Loucy (cell line): ENCODE results near the gene MYL12B.

Experiments used
- H2AFZ ChIP-seq: fragments of 200-600 bp; sonication (generic); 2 replicates; pipeline ENCODE4 v1.6.0; 2016; ENCODE audit warnings: antibody characterized with exemption, mild to moderate bottlenecking, low read length, moderate library complexity
- H3F3A ChIP-seq: fragments of 200-600 bp; 2 replicates; pipeline ENCODE4 v1.6.0; 2016; ENCODE audit warnings: antibody characterized with exemption, low read depth, mild to moderate bottlenecking
- H3K27me3 ChIP-seq: fragments of 200-600 bp; sonication (generic); 2 replicates; pipeline ENCODE4 v1.6.1; 2014; ENCODE audit warnings: low read length, mild to moderate bottlenecking; ENCODE audit not compliant: insufficient read depth, poor library complexity, severe bottlenecking
- H3K36me3 ChIP-seq: fragments of 200-600 bp; sonication (generic); 2 replicates; pipeline ENCODE4 v1.6.1; 2016; ENCODE audit warnings: low read length; ENCODE audit not compliant: insufficient read depth
- H3K4me1 ChIP-seq: fragments of 200-600 bp; sonication (generic); 2 replicates; pipeline ENCODE4 v1.5.1; 2014; ENCODE audit warnings: low read length, mild to moderate bottlenecking; ENCODE audit not compliant: insufficient read depth, poor library complexity, severe bottlenecking
- H3K4me2 ChIP-seq: fragments of 200-600 bp; sonication (generic); 2 replicates; pipeline ENCODE4 v1.6.0; 2014; ENCODE audit warnings: antibody characterized with exemption, low read length, low read depth, mild to moderate bottlenecking; ENCODE audit not compliant: poor library complexity, severe bottlenecking
- H3K4me3 ChIP-seq: fragments of 200-600 bp; sonication (generic); 2 replicates; pipeline ENCODE4 v1.5.1; 2014; ENCODE audit warnings: low read length, mild to moderate bottlenecking, mixed read lengths; ENCODE audit not compliant: poor library complexity, severe bottlenecking
- H3K79me2 ChIP-seq: fragments of 200-600 bp; sonication (generic); 2 replicates; pipeline ENCODE4 v1.6.1; 2014; ENCODE audit warnings: low read length; ENCODE audit not compliant: insufficient read depth
- H3K9ac ChIP-seq: fragments of 200-600 bp; sonication (generic); 2 replicates; pipeline ENCODE4 v1.6.0; 2014; ENCODE audit warnings: mild to moderate bottlenecking, low read depth, low read length, moderate library complexity; ENCODE audit not compliant: poor library complexity, severe bottlenecking
- H3K9me2 ChIP-seq: fragments of 200-600 bp; sonication (generic); replicated peaks from 2 replicates; pipeline ENCODE4 v1.6.1; 2016; ENCODE audit warnings: low read depth, low read length, mixed read lengths
- H3K9me3 ChIP-seq: fragments of 200-600 bp; sonication (generic); 2 replicates; pipeline ENCODE4 v1.6.1; 2014; ENCODE audit warnings: mild to moderate bottlenecking, antibody characterized with exemption, low read length, low read depth; ENCODE audit not compliant: insufficient read depth
- H4K20me1 ChIP-seq: fragments of 200-600 bp; sonication (generic); 2 replicates; pipeline ENCODE4 v1.6.0; 2014; ENCODE audit warnings: antibody characterized with exemption, low read length, mild to moderate bottlenecking; ENCODE audit not compliant: insufficient read depth, poor library complexity, severe bottlenecking
- CTCF ChIP-seq: fragments of 200-600 bp; sonication (generic); conservative IDR thresholded peaks from 2 replicates; pipeline ENCODE4 v1.5.1; 2014; ENCODE audit warnings: mild to moderate bottlenecking, antibody characterized with exemption, low read length
- EZH2phosphoT487 ChIP-seq: fragments of 200-600 bp; IDR thresholded peaks from 2 replicates; pipeline ENCODE4 v1.6.1; 2018; ENCODE audit warnings: antibody characterized with exemption, mild to moderate bottlenecking, moderate library complexity, borderline replicate concordance

MYL12B gene

GRCh38 chr18:3319894-3320454, 58.0 kb downstream of the MYL12B start:
- no peaks in the 10 kb centered on the region for H4K20me1 ChIP-seq
- no peak overlapping the region for H2AFZ ChIP-seq
- no peaks in the 10 kb centered on the region for H3F3A ChIP-seq
- H3K4me2 ChIP-seq: no peak overlapping the region
- no peaks in the 10 kb centered on the region for H3K4me1 ChIP-seq
- H3K27me3 ChIP-seq: no peaks in the 10 kb centered on the region
- TF ChIP-seq EZH2phosphoT487: no peak
- TF ChIP-seq CTCF: no peak
- no peak overlapping the region for H3K4me3 ChIP-seq
- no peaks in the 10 kb centered on the region for H3K9me2 ChIP-seq
- no peaks in the 10 kb centered on the region for H3K36me3 ChIP-seq
- H3K9me3 ChIP-seq: no peaks in the 10 kb centered on the region
- no peak overlapping the region for H3K9ac ChIP-seq
- no peaks in the 10 kb centered on the region for H3K79me2 ChIP-seq

GRCh38 chr18:3321133-3321812, 59.3 kb downstream of the MYL12B start:
- H3K4me2 ChIP-seq: no peak overlapping the region
- no peak overlapping the region for H3K9ac ChIP-seq
- no peaks in the 10 kb centered on the region for H3K9me2 ChIP-seq
- H3K36me3 ChIP-seq: no peaks in the 10 kb centered on the region
- H3K27me3 ChIP-seq: no peaks in the 10 kb centered on the region
- H3F3A ChIP-seq: no peaks in the 10 kb centered on the region
- TF ChIP-seq CTCF (no peak), EZH2phosphoT487 (no peak)
- no peak overlapping the region for H3K4me3 ChIP-seq
- H2AFZ ChIP-seq: no peak overlapping the region
- H4K20me1 ChIP-seq: no peaks in the 10 kb centered on the region
- H3K79me2 ChIP-seq: no peaks in the 10 kb centered on the region
- H3K4me1 ChIP-seq: no peaks in the 10 kb centered on the region
- H3K9me3 ChIP-seq: no peaks in the 10 kb centered on the region

GRCh38 chr18:3323900-3324299, 62.0 kb downstream of the MYL12B start:
- H4K20me1 ChIP-seq: no peaks in the 10 kb centered on the region
- no peak overlapping the region for H3K9ac ChIP-seq
- no peak overlapping the region for H3K4me2 ChIP-seq
- no peaks in the 10 kb centered on the region for H3K27me3 ChIP-seq
- no peak overlapping the region for H2AFZ ChIP-seq
- no peak overlapping the region for H3K4me3 ChIP-seq
- H3K36me3 ChIP-seq: no peaks in the 10 kb centered on the region
- no peaks in the 10 kb centered on the region for H3K79me2 ChIP-seq
- no peaks in the 10 kb centered on the region for H3K9me3 ChIP-seq
- H3F3A ChIP-seq: no peaks in the 10 kb centered on the region
- TF ChIP-seq EZH2phosphoT487 (no peak), CTCF (no peak)
- no peaks in the 10 kb centered on the region for H3K9me2 ChIP-seq
- H3K4me1 ChIP-seq: no peaks in the 10 kb centered on the region
